RWPE1 (cell line): Measurements from ENCODE around the gene PDLIM4.

Experiments used
- CTCF ChIA-PET: fragments of 350-600 bp; sonication (Branson Sonifier 250); formaldehyde crosslinking; extraction: SDS; loops from one replicate; lab custom pipeline; 2021; lab: Yijun Ruan, JAX
- POLR2A ChIA-PET: fragments of 400-600 bp; formaldehyde crosslinking; extraction: SDS; loops from one replicate; lab custom pipeline; 2020; ENCODE audit warnings: antibody characterized with exemption; ENCODE audit not compliant: low non-redundant PET; lab: Yijun Ruan, JAX
- DNase-seq: peaks from one replicate; pipeline ENCODE4 v3.0.0; 2012; ENCODE audit warnings: low spot score
- H3K27ac ChIP-seq: fragments of 450-650 bp; 2 replicates; pipeline ENCODE4 v1.5.1; 2017
- CTCF ChIP-seq: fragments of 450-650 bp; conservative IDR thresholded peaks from 2 replicates; pipeline ENCODE4 v1.5.1; 2017; ENCODE audit warnings: low read depth, mild to moderate bottlenecking

PDLIM4 gene

GRCh38 chr5:132257131-132258101, at the start of gene PDLIM4:
Gene PDLIM4 (plus strand): TSS chr5:132257696. CDS start chr5:132257735, 39 bp downstream.
- TF ChIP-seq CTCF: no peak
- ChIA-PET CTCF (interaction anchor here (0.6 to 1.0 kb wide), 2 partner anchors 30 to 260 kb away, joined by 3 read pairs; partner anchors contain the start of gene P4HA2), POLR2A (no interaction called here)
- H3K27ac ChIP-seq: peak within 1 kb of the TSS; percentile 98
- peak; percentile 46 for DNase-seq

GRCh38 chr5:132207778-132208177, 49.7 kb upstream of the PDLIM4 start:
- CTCF ChIA-PET: interaction anchor here (0.9 to 1.2 kb wide), 2 partner anchors 30 to 86 kb away, joined by 3 to 4 read pairs; no protein-coding TSS in a partner anchor
- POLR2A ChIA-PET: no interaction called here
- TF ChIP-seq CTCF: no peak
- H3K27ac ChIP-seq: 0 out of 2 replicates have a peak overlapping the region, but pooled peaks have one; percentile 11
- DNase-seq: no peak

- peak overlapping the region; percentile 43 for H3K27ac ChIP-seq
- no peak for TF ChIP-seq CTCF
- POLR2A ChIA-PET: no interaction called here
- DNase-seq: no peak
- CTCF ChIA-PET: interaction anchor here (0.5 to 1.3 kb wide), 3 partner anchors 29 to 115 kb away, joined by 3 to 7 read pairs (median 4); no protein-coding TSS in a partner anchor
Observed at GRCh38 chr5:132209131-132209530, 48.4 kb upstream of the PDLIM4 start.

DNA sequence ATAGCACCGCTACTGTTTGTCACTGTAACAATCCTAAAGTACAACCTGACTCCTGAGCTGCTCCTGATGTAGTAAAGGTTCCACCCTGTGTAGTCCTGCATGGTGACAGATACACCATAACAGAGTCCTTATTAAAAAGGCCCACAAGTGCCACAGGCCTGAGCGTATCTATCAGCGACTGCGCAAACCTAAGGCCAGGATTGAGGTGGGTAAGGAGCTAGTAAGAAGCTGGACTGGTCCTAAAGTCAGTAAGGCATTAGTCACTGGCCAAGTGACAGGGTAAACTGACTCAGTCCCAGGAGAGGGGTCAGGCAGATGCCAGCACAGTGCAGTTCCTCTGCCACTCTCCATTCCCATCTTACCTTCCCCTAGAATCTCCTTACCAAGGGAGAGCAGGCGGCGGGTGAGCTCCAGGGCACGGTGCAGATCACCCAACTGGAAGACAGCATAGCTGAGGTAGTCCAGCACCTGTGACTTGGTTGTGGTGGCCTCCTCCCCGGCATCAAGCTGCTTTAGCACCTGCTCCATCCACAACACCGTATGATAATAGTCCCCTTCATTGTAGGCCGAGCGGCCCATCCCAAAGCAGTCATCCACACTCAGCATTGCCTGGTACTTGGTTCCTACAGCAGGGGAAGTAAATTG, 47.5 kb upstream of the PDLIM4 start:
- ChIA-PET POLR2A (no interaction called here), CTCF (interaction anchor here (0.9 to 1.3 kb wide), 3 partner anchors 14 to 114 kb away, joined by 3 to 7 read pairs (median 3); no protein-coding TSS in a partner anchor)
- H3K27ac ChIP-seq: peak overlapping the region; percentile 6
- no peak for TF ChIP-seq CTCF
- no peak for DNase-seq

- TF ChIP-seq CTCF: no peak
- ChIA-PET CTCF (interaction anchor here (0.7 to 1.2 kb wide), 3 partner anchors 14 to 1402 kb away, joined by 3 read pairs; partner anchors contain the start of gene FSTL4), POLR2A (no interaction called here)
- no peak overlapping the region for H3K27ac ChIP-seq
- DNase-seq: no peak
Observed at GRCh38 chr5:132210944-132211343, 46.6 kb upstream of the PDLIM4 start.

DNA sequence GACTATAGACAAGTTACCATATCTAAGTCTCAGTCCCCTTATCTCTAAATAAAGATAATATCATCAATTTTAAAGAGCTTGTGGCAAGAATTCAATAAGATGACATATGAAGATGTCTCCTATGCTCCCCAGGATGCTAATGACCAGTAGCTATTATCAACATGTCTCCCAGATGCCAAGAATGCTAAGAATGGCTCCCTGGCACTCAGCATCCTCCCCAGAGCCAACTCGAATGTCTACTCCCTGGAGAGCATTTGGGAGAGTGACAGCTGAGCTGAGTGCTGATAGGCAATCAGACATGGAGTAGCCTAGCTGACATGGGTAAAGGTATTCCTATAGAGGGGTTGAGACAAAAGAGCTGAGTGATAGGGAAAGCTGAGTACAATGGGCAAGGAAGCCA, 45.7 kb upstream of the PDLIM4 start:
- DNase-seq: no peak
- no peak overlapping the region for H3K27ac ChIP-seq
- ChIA-PET POLR2A (no interaction called here), CTCF (no interaction called here)
- TF ChIP-seq CTCF: no peak
